Muscle of leg (tissue), 11 donors: ENCODE results near the gene ANKRD33. TPM values are rescaled to one million over a fixed set of nuclear protein-coding genes. Genes with fewer than 3 reads are reported as not detected.

Experiments
- DNase-seq: peaks from one replicate; pipeline ENCODE4 v3.0.0; 2013
- H3K27ac ChIP-seq: one replicate; pipeline ENCODE4 v1.5.1; 2013; ENCODE audit warnings: mild to moderate bottlenecking, low read length, control low read depth
- H3K27me3 ChIP-seq: one replicate; pipeline ENCODE4 v1.6.1; 2013; ENCODE audit warnings: low read length; ENCODE audit not compliant: control insufficient read depth, insufficient read depth
- H3K36me3 ChIP-seq: one replicate; pipeline ENCODE4 v1.6.1; 2013; ENCODE audit warnings: low read length; ENCODE audit not compliant: control insufficient read depth, insufficient read depth
- H3K4me1 ChIP-seq: one replicate; pipeline ENCODE4 v1.6.1; 2013; ENCODE audit warnings: low read length; ENCODE audit not compliant: control insufficient read depth, insufficient read depth
- H3K4me3 ChIP-seq: one replicate; pipeline ENCODE4 v1.5.1; 2013; ENCODE audit warnings: low read length, control low read depth
- H3K9me3 ChIP-seq: replicated peaks from 2 replicates; pipeline ENCODE4 v1.6.1; 2013; ENCODE audit warnings: low read depth, low read length; ENCODE audit not compliant: control insufficient read depth
- whole genome bisulfite sequencing: methylation state at CpG from one replicate; pipeline ENCODE4 v1.1.5; 2013; ENCODE audit warnings: missing lambda C conversion rate; ENCODE audit not compliant: insufficient coverage; 5-methylcytosine and 5-hydroxymethylcytosine counted together
- polyA plus RNA-seq, 8 donors: library from polyadenylated mRNA; unstranded; fragments of 120-200 nt; gene quantifications; one replicate each; pipeline versions ENCODE4 v1.2.1 to v1.2.3, GENCODE V29; 2013; ENCODE audit warnings: inconsistent platforms in 1 of 8, low replicate concordance in 1 of 8; ENCODE audit not compliant: insufficient read length in 8 of 8, insufficient read depth in 1 of 8
- total RNA-seq: library from RNA; stranded (reverse); fragments of 120-200 nt; gene quantifications from one replicate; pipeline ENCODE4 v1.2.4, GENCODE V29; 2013

Gene ANKRD33
- total and polyA plus RNA-seq, 9 donors: 0.04 to 0.18 (median 0.09) TPM; not detected in 3

- DNase-seq: no peak
- 88% methylated on average over 1 of the region's 3 CpGs for WGBS
- peaks cover 35% of the 10 kb centered on the region for H3K4me1 ChIP-seq
- H3K4me3 ChIP-seq: no peak overlapping the region
- no peak overlapping the region for H3K27ac ChIP-seq
- H3K9me3 ChIP-seq: no peaks in the 10 kb centered on the region
- no peaks in the 10 kb centered on the region for H3K36me3 ChIP-seq
- H3K27me3 ChIP-seq: peaks cover 22% of the 10 kb centered on the region
These were observed 26.9 kb upstream of the ANKRD33 start for GRCh38 chr12:51860986-51861385.

- peaks cover 30% of the 10 kb centered on the region for H3K4me1 ChIP-seq
- peaks cover 23% of the 10 kb centered on the region for H3K27me3 ChIP-seq
- H3K36me3 ChIP-seq: no peaks in the 10 kb centered on the region
- no peak overlapping the region for H3K4me3 ChIP-seq
- 37% methylated on average over 3 of the region's 4 CpGs for WGBS
- no peak for DNase-seq
- no peak overlapping the region for H3K27ac ChIP-seq
- H3K9me3 ChIP-seq: no peaks in the 10 kb centered on the region
These were observed 25.0 kb upstream of the ANKRD33 start for GRCh38 chr12:51862947-51863346.

- H3K4me3 ChIP-seq: peak overlapping the region; percentile 36
- no peak overlapping the region for H3K27ac ChIP-seq
- no peak for DNase-seq
- 53% methylated on average over 8 of the region's 17 CpGs for WGBS
- no peaks in the 10 kb centered on the region for H3K36me3 ChIP-seq
- H3K9me3 ChIP-seq: no peaks in the 10 kb centered on the region
- H3K27me3 ChIP-seq: peaks cover 24% of the 10 kb centered on the region
- peaks cover 31% of the 10 kb centered on the region for H3K4me1 ChIP-seq
These were observed 24.5 kb upstream of the ANKRD33 start for GRCh38 chr12:51863363-51863932.

- Histone ChIP-seq H3K4me3 (peak overlapping the region; percentile 36), H3K27ac (peak overlapping the region; percentile 3), H3K36me3 (no peaks in the 10 kb centered on the region), H3K4me1 (peaks cover 37% of the 10 kb centered on the region), H3K9me3 (no peaks in the 10 kb centered on the region), H3K27me3 (peaks cover 32% of the 10 kb centered on the region)
- DNase-seq: peak; percentile 71
- WGBS: 2% methylated on average over 53 of the region's 53 CpGs
These were observed 23.7 kb upstream of the ANKRD33 start for GRCh38 chr12:51863933-51864832.

- Histone ChIP-seq H3K27me3 (peaks cover 39% of the 10 kb centered on the region), H3K4me3 (peak overlapping the region; percentile 36), H3K27ac (no peak overlapping the region), H3K4me1 (peaks cover 44% of the 10 kb centered on the region), H3K36me3 (no peaks in the 10 kb centered on the region), H3K9me3 (no peaks in the 10 kb centered on the region)
- DNase-seq: no peak
- WGBS: 40% methylated on average over 6 of the region's 12 CpGs
These were observed 22.9 kb upstream of the ANKRD33 start for GRCh38 chr12:51864833-51865670.

- Histone ChIP-seq H3K27me3 (peaks cover 42% of the 10 kb centered on the region), H3K9me3 (no peaks in the 10 kb centered on the region), H3K27ac (no peak overlapping the region), H3K36me3 (no peaks in the 10 kb centered on the region), H3K4me1 (peaks cover 47% of the 10 kb centered on the region), H3K4me3 (no peak overlapping the region)
- 34% methylated on average over 7 of the region's 7 CpGs for WGBS
- DNase-seq: no peak
These were observed 22.1 kb upstream of the ANKRD33 start for GRCh38 chr12:51865757-51866270.

- no peak for DNase-seq
- H3K9me3 ChIP-seq: no peaks in the 10 kb centered on the region
- H3K27me3 ChIP-seq: peaks cover 42% of the 10 kb centered on the region
- H3K27ac ChIP-seq: no peak overlapping the region
- H3K4me1 ChIP-seq: peaks cover 47% of the 10 kb centered on the region
- H3K36me3 ChIP-seq: no peaks in the 10 kb centered on the region
- H3K4me3 ChIP-seq: no peak overlapping the region
- WGBS: no CpG with 5 or more reads among the region's 4 CpGs
These were observed 21.6 kb upstream of the ANKRD33 start for GRCh38 chr12:51866324-51866723.

- Histone ChIP-seq H3K4me1 (peaks cover 47% of the 10 kb centered on the region), H3K36me3 (no peaks in the 10 kb centered on the region), H3K27ac (no peak overlapping the region), H3K4me3 (no peak overlapping the region), H3K9me3 (no peaks in the 10 kb centered on the region), H3K27me3 (peaks cover 42% of the 10 kb centered on the region)
- DNase-seq: no peak
- WGBS: 78% methylated on average over 2 of the region's 8 CpGs
These were observed 21.1 kb upstream of the ANKRD33 start for GRCh38 chr12:51866762-51867161.

- peaks cover 47% of the 10 kb centered on the region for H3K4me1 ChIP-seq
- no peaks in the 10 kb centered on the region for H3K36me3 ChIP-seq
- no peak overlapping the region for H3K27ac ChIP-seq
- no peak for DNase-seq
- no peaks in the 10 kb centered on the region for H3K9me3 ChIP-seq
- H3K27me3 ChIP-seq: peaks cover 42% of the 10 kb centered on the region
- H3K4me3 ChIP-seq: no peak overlapping the region
These were observed 20.5 kb upstream of the ANKRD33 start for GRCh38 chr12:51867371-51867770.
